HG03439 (cell line): Measurements from ENCODE around the gene DBI.

Experiments used
- ATAC-seq: cut with Tn5 transposase; IDR thresholded peaks from one replicate; pipeline ENCODE4 v1.9.1; 2021; ENCODE audit warnings: mild to moderate bottlenecking, moderate library complexity; ENCODE audit not compliant: unreplicated experiment

Gene DBI

DNA sequence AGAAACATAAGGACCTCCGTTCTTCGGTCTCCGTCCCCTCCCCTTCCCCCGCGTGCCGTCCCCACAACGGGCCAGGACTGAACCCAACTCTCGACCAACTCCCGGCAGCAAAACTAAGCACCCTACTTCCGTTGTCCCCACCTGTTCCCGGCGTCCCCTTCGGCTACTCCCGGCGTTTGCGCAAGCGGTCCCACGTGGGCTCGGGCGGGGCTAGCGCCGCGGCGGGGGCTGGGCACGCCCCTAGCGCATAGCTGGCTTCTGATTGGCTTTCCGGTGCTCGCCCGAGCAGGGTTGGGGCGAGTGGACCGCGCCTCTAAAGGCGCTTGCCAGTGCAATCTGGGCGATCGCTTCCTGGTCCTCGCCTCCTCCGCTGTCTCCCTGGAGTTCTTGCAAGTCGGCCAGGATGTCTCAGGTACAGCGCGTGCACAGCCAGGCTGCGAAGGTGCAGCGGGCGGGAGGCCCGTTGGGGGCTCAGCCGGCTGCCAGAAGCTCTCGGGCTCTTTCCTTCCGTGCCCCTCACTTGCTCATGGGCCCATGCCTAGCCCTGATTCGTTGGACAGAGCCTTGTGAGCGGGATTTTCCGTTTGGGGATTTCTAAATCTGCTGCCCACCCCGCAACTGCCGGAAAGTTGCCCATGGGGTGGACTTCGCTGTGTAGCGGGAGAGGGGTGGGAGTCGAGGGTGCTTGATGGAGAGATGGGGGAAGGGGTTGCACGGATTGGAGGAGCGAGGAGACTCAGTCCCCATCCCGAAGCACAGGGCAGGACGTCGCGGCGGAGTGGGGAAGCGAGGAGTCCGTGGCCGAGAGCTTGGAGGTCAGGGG, at the start of gene DBI, which contains the start of gene C2orf76:
DBI (plus strand) TSS at position 329 of the 823 bp plus-strand sequence; CDS start at position 404, 75 bp downstream.
C2orf76 (minus strand) TSS at position 186 of the 823 bp plus-strand sequence. CDS start 26,875 bp downstream, outside the sequence.
- ATAC-seq, result peak; percentile 96

DNA sequence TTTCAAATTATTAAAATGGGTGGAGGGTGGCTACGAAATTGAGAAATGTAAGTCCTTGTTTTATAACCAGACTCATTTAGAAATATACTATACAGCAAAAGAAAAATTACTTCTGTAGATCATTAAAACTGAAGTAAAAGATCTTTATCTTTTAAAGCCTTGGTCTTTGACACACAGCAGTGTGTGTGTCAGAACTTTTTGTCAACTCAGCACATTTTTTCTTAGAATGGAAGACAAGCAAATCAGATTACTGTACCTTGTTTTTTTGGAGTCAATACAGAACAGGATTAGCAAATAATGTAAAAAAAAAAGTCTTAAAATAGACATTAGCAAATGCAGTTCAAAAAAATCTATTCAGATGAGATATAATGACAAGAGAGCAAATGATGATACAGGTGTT, 49.2 kb upstream of the DBI start:
- ATAC-seq, result no peak

DNA sequence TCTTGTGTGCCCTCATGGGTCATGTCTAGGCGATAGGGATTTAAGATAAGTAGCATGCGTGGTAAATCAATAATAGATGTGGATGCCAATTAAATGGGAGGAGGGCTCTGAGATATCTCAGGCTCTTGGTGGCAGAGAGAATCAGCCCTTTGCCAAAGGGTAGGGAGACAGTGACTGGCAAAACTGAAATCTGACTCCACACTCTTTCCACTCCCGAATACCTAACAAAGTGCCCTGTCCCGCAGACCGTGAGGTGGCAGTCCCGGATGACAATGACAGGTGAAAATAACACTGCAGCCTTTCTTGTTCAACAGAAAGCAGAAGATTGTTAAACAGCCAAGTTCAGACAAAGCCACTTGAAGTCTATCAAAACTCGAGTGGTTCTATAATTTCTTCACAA, 47.2 kb upstream of the DBI start:
- no peak for ATAC-seq

DNA sequence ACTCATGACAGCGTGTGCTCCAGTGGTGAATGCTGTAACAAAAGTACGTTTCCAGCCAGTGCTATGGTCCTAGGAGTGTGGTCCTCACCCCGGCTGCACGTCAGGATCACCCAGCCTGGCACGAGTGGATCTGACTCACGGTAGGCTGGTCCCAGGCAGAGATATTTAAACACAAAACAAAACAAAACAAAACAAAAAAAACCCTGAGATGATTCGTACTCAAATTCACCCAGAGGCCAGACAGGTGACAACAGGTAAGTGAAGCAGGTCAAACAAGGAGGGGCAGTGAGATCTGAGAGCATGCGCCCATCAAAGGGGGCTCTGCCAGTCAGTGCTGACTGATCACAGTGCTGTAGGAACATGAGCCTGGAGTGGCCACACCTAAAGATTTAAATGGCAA, 43.3 kb upstream of the DBI start:
- ATAC-seq, result no peak

DNA sequence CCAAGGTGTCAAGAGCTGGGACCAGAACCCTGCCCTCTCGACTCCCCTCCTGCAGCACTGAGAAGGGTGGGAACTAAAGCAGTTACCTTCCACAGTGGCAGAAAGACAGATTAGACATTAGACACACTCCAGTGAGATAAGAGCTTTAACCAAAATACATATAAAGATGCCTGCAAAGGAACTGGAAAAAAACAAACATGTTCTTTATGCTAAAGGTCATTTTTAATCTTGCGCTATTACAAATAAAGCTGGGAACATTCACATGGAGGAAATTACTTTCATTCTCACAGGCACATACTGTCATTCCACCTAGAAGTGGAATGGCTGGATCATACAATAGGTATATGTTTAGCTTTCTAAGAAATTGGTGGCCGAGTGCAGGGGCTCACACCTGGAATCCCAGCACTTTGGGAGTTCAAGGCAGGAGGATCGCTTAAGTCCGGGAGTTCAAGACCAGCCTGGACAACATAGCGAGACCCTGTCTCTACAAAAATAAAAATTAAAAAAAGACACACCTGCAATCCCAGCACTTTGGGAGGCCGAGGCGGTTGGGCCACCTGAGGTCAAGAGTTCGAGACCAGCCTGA, 42.0 kb upstream of the DBI start:
- no peak for ATAC-seq

DNA sequence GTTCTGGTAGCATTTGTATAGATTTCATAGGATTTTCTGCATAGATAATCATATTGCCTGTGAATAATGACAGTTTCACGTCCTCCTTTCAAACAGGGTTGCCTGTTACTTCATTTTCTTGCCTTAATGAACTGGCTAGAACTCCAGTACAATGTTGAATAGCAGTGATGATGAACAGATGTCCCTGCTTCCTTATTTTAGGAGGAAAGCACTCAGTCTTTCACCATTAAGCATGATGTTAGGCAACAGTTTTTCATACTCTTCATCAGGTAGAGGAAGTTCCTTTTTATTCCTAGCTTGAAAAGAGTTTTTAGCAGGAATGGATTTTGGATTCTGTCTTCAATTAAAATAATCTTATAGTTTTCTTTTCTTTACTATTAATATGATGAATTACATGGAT, 39.8 kb upstream of the DBI start:
- no peak for ATAC-seq

DNA sequence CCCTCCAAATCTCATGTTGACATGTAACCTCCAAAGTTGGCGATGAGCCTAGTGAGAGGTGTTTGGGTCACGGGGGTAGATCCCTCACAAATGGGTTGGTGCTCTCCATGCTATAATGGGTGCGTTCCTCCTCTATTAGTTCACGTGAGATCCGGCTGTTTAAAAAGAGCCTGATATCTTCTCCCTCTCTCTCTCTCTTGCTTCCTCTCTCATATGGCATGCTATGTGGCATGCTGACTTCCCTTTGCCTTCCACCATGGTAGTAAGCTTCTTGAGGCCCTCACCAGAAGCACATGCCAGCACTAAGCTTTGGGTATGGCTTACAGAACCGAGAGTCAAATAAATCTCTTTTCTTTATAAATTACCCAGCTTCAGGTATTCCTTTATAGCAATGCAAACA, 39.3 kb upstream of the DBI start:
- no peak for ATAC-seq

DNA sequence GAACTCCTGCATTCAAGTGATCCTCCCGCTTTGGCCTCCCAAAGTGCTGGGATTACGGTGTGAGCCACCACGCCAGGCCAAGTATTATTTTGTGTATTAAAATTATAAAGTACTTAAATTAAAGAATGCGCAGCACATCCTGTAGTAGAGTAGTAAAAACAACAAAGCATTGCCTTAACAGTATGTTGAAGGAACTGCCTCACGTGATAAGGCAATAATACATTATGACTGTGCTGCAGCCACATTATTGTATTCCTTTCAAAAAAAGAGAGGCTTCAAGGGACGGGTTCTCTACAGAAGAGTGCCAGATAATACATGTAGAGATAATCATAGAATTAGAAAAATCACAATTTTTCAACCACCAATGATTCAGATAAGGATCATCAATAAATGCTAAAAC, 33.8 kb upstream of the DBI start:
- ATAC-seq, result no peak

DNA sequence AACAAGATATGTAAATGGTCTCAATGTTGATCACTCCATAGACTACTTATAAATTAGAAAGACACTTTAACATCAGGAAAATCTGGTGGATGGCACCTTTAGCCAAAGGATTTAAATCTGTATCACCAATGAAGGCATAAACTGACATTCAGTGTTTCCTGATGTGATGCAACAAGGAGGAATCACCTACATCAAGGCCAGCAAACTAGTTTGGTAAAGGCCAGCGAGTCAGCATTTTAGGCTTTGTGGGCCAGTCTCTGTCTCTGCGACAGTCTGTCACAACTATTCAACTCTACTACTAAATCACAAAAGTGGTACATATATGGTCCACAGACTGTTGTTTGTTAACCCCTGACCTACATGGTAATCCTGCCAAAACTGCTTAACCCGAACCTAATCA, 33.4 kb upstream of the DBI start:
- no peak for ATAC-seq

DNA sequence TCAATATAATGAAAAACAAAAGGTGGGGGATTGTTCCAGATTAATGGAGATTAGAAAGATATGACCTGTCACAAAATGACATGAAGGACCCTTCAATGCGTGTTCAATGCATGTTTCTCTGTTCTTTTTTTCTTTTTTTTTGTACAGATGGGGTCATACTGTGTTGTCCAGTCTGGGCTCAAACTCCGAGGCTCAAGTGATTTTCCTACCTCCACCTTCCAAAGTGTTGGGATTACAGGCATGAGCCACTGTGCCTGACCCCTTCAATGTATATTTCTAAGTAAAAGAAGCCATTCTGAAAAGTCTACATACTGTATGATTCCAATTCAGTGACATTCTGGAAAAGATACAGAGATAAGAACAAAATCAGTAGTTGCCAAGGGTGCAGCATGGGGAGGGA, 32.9 kb upstream of the DBI start:
- ATAC-seq, result no peak

DNA sequence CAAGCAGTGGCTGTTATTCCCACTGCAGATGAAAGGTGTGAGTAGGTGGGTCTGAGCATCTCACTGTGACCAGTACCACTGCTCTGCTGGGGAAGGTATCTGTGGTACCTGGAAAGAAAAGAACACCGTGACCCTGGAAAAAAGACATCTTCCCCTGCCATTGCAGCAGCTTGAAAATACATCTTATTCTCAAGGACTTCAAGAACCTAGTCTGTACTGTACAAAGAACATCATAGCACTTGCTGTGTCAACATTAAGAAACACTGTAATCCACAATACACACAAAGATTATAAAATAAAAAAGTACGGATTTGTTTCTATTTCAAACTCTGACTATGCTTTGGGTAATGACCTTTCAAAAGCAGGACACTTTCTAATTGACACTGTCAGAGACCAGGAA, 29.0 kb upstream of the DBI start:
- ATAC-seq, result no peak

DNA sequence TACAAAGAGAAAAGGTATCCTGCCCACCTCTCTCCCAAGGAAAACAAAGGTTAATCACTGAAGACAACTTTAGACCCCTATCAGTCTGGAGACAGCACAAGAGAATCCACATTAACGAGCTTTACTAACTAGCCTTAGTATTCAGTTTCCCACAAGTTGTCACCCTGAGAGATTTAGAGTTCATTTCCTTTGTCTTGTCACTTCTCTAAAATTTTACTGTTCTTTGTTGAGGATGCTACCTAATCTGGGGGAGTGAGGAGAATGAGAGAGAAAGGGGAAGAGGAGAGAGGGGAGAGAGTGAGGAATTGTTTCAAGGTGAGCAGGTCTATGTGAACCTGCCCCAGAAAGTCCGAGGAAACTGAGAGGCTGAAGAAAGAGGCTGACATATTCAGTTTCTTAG, 28.5 kb upstream of the DBI start:
- no peak for ATAC-seq

DNA sequence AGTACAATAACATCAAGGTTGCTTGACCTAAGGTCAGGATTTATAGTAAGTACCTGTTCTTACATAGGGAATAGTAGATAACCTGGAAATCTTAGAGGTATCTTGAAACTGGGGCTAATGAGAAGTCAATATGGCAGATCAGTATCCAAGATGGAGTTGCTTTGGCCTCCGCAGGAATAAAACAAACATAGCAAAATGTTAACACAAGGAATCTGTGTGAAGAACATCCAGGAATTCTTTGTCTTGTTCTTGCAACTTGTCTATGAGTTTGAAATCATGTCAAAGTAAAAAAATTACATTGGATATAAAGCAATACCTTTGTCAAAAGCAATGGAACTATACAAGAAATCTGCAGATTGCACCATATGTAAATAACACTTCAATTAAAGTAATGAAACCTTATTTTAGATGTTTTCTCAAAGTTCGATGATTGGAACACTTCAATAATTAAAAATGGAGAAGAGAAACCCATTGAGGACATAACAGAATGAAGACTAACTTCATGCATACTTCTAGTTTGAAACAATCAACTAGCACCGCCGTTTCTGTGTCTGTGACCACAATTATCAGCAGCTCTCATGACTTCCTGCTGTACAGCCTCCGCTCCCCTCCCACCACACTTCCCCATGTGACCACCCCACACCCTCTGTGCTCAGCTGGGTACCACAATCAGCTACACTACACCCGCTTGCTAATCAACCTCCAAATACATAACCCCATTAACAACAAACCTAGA, 27.8 kb upstream of the DBI start:
- ATAC-seq, result peak; percentile 95

DNA sequence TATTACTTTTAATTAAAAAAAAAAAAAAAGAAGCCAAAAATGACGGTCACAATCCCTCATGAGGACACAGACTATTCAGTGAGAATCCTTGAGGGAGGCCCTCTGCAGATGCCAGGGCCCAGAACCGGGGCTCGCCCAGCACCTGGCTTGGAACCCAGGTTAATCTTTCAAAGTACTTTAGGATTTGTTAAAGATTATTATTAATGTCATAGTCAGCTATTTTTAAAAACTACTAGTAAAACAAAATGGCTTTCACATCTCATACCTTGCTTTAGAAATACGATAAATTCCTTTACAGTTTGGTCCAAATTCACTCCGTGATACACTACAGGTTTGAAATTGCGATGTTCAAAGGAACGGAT, 27.2 kb upstream of the DBI start:
- ATAC-seq, result peak; percentile 27

DNA sequence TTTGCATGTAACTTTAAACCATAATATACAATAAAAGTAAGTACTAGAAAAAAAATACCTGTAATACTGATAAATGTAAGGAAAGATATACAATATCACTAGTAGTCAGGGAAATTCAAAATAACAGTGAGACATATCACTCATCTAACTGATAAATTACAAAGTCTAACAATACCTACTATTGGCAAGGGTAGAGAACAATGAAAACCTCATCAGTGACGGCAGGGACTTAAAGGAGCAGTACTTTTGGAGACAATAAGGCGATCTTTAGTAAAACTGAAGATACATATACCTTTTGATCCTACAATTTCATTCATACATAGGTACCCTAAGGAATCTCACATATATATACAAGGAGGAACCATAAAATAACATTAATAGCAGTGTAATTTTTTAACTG, 25.1 kb upstream of the DBI start:
- no peak for ATAC-seq

DNA sequence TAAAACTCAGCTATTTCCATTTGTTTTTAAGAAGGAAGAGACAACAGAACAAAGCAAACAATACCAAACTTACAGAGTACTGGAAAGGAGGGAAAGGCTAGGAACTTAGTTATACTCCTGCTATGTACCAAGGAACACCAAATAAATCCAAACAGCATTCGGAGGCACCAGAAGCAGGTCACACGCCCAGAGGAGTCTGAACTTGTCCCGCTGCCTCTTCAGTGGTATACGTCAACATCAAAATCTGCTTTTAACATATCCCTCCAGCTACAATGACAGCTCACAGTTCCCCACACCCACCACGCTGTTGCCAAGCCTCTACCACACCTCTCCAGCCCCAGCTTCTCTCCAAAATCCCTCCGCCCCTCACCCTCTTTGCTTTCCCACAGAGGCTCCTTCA, 17.5 kb upstream of the DBI start:
- no peak for ATAC-seq

DNA sequence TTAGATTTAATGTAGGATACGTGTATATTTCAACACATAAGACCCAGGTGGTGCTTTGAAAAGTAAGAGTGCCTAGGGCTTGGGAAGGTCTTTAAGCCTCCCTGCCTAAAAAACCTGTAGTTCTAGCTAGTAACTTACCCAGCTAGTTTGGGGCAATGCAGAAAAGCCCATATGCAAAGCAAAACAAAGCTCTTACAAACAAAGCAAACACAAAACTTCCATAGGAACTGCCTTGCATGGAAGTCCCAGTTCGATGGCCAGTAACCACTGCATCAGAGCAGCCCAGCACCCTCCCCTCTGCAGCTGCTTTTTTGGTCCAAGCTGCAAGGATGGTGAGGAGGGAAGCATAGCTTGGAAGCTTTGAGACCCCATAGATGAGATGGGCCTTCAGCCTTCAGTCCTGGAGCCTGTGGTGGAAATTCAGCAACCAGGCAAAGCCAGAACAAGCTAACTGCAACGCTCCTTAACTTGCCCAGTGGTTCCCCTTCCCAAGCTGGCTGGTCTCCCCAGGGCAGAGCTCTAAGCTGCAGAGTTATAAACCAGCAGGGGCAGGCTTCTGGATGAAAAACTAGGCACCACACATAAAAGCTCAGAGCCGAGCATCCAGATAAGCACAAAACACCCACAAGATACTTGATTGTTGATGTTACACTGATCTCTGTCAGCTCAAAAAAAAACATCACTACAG, 16.3 kb upstream of the DBI start:
- no peak for ATAC-seq

DNA sequence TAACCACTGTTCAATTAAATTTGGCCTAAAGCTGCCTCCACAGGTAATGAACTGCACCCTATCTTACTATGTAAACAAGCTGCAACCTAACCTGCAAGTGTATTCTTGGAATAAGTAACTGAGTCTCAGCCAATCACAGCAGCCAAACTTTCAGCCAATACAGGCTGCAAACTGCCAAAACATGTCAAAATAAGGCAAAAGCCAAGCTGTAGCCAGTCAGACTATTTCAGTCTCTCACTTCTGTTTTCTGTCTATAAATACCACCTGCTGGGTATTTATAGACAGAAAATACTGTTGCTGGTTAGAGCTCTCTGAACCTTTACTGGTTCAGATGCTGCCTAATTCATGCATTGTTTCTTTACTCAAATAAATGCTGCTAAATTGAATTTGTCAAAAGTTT, 14.4 kb upstream of the DBI start:
- peak; percentile 94 for ATAC-seq

DNA sequence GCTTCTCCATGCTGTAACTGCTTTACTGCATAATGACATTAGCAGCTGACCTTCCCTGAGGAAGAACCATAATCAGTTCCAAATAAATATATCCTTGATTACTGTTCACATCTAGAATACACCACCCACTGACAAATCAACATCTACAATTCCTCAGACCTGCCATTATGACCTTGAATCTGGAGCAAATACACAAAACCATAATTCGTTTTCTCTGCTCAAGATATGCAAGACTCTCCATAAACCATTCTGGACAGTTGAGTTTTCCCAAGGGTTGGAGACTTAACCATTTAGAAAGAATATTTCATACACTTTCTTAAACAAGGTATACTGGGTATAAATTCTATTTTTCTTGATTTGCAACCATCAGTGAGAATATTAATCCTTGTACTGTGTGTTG, 11.9 kb upstream of the DBI start:
- ATAC-seq, result no peak

DNA sequence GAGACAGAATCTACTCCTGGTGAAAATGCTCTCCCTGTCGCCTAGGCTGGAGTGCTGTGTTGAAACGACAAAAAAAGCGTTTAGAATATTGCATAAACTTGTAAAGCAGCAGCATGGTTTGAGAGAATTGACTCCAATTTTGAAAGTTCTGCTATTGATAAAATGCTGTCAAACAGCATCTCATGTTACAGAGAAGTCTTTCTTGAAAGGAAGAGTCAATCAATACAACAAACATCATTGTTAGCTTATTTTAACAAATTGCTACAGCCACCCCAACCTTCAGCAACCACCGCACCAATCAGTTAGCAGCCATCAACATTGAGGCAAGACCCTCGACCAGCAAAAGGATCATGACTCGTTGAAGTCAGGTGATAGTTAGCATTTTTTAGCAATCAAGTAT, 7.0 kb upstream of the DBI start:
- no peak for ATAC-seq

DNA sequence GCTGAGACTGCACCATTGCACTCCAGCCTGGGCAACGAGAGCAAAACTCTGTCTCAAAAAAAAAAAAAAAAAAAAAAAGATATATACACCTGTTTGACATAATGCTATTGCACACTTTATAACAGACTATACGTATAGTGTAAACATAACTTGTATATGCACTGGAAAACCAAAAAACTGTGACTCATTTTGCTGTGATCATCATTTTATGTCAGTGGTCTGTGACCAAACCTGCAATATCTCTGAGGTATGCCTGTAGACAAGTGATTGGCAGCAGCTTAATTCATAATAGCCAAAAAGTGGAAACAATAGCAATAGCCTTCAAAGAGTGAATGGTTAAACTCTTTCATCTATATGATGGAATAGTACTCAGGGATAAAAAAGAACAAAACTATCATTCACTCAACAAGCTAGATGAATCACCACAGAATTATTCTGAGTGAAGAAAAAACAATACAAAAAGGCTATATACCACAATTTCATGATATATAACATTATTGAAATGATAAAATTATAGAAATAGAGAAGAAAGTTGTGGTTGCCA, 6.3 kb upstream of the DBI start:
- no peak for ATAC-seq
